Measurements from ENCODE around the gene CPZ.

The CPZ gene

DNA sequence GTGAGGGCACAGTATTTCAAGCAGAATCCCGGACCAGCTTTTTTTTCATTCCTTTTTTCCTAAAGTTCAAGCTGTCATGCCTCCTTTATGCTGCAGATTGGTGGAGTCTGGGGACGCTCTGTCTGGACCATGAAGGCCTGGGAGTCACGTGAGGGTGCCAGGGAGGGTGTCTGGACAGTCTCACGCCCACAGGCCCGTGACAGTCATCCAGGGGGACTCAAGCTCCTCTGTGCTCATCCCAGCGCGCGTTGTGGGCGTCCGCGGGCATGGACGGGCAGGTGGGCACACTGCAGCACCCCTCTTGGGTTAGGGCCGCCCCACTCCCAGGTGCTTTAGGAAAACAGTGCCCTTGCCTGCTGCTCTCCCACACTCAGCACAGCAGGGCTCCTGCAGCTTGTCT is 4.8 kb downstream of the CPZ start:
- no peaks in the 10 kb centered on the region for H3K4me1 ChIP-seq (ENCODE audit: insufficient read depth, low read length)
- H2AFZ ChIP-seq (ENCODE audit: low read depth, low read length), result no peak overlapping the region
- H3K27me3 ChIP-seq (ENCODE audit: insufficient read depth, low read length), result peaks cover 35% of the 10 kb centered on the region
- no peaks in the 10 kb centered on the region for H3K9me3 ChIP-seq (ENCODE audit: low read length)
- no peaks in the 10 kb centered on the region for H3K36me3 ChIP-seq (ENCODE audit: insufficient read depth, low read length)
- no peak overlapping the region for H3K4me3 ChIP-seq (ENCODE audit: low read length)

DNA sequence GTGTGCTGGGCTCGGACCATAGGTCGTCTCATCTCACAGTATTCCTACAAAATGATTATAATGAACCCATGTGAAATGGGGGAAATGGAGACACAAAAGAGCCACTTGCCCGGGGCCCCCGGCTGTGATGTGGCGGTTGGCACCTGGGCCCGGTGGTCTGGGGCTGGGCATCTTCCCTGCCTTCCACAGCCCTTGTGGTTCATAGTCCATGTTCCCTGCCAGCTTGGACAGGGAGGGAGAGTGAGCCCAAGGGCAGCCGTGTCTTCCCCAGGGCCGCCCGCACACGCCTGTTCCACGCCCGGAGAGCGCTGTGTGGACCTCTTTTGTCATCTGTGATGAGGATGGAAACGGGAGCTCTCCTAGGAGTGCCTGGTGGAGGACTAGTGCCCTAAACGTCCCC is 5.2 kb downstream of the CPZ start:
- Histone ChIP-seq H3K4me3 (ENCODE audit: low read length) (no peak overlapping the region), H3K27me3 (ENCODE audit: insufficient read depth, low read length) (peaks cover 37% of the 10 kb centered on the region), H3K9me3 (ENCODE audit: low read length) (no peaks in the 10 kb centered on the region), H3K36me3 (ENCODE audit: insufficient read depth, low read length) (no peaks in the 10 kb centered on the region), H2AFZ (ENCODE audit: low read depth, low read length) (no peak overlapping the region), H3K4me1 (ENCODE audit: insufficient read depth, low read length) (no peaks in the 10 kb centered on the region)

- Histone ChIP-seq H3K4me1 (ENCODE audit: insufficient read depth, low read length) (no peaks in the 10 kb centered on the region), H3K36me3 (ENCODE audit: insufficient read depth, low read length) (no peaks in the 10 kb centered on the region), H3K4me3 (ENCODE audit: low read length) (no peak overlapping the region), H3K27me3 (ENCODE audit: insufficient read depth, low read length) (peaks cover 33% of the 10 kb centered on the region), H2AFZ (ENCODE audit: low read depth, low read length) (no peak overlapping the region), H3K9me3 (ENCODE audit: low read length) (no peaks in the 10 kb centered on the region)
Measured at GRCh38 chr4:8598391-8599090, 6.0 kb downstream of the CPZ start.

- Histone ChIP-seq H3K4me1 (ENCODE audit: insufficient read depth, low read length) (no peaks in the 10 kb centered on the region), H2AFZ (ENCODE audit: low read depth, low read length) (no peak overlapping the region), H3K36me3 (ENCODE audit: insufficient read depth, low read length) (no peaks in the 10 kb centered on the region), H3K4me3 (ENCODE audit: low read length) (no peak overlapping the region), H3K27me3 (ENCODE audit: insufficient read depth, low read length) (peaks cover 27% of the 10 kb centered on the region), H3K9me3 (ENCODE audit: low read length) (no peaks in the 10 kb centered on the region)
Measured at GRCh38 chr4:8599091-8599460, 6.5 kb downstream of the CPZ start.

DNA sequence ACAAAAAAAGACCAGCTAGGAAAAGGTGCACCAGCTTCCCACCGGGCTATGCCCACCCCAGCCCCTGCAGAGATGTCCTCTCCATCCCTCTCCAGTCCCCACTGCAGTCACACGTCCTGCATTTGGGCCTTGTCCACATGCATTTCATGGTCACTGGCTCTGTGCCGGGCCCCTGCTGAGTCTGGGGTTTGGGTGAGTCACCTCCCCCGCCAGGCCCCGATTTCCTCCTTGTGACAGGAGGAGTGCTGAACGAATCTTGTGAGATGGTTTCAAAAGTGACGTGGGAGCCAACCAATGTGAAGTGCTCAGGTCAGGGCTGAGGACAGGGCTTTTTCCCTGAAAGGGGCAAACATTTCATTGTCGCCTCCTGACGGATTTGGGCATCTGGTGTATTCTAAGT is 7.1 kb downstream of the CPZ start:
- H3K9me3 ChIP-seq (ENCODE audit: low read length), result no peaks in the 10 kb centered on the region
- no peaks in the 10 kb centered on the region for H3K36me3 ChIP-seq (ENCODE audit: insufficient read depth, low read length)
- no peak overlapping the region for H2AFZ ChIP-seq (ENCODE audit: low read depth, low read length)
- H3K4me1 ChIP-seq (ENCODE audit: insufficient read depth, low read length), result no peaks in the 10 kb centered on the region
- no peak overlapping the region for H3K4me3 ChIP-seq (ENCODE audit: low read length)
- peaks cover 25% of the 10 kb centered on the region for H3K27me3 ChIP-seq (ENCODE audit: insufficient read depth, low read length)

GRCh38 chr4:8600266-8600665 is 7.7 kb downstream of the CPZ start:
- Histone ChIP-seq H3K9me3 (ENCODE audit: low read length) (no peaks in the 10 kb centered on the region), H3K36me3 (ENCODE audit: insufficient read depth, low read length) (no peaks in the 10 kb centered on the region), H3K4me1 (ENCODE audit: insufficient read depth, low read length) (no peaks in the 10 kb centered on the region), H2AFZ (ENCODE audit: low read depth, low read length) (no peak overlapping the region), H3K4me3 (ENCODE audit: low read length) (no peak overlapping the region), H3K27me3 (ENCODE audit: insufficient read depth, low read length) (peaks cover 23% of the 10 kb centered on the region)

- Histone ChIP-seq H2AFZ (ENCODE audit: low read depth, low read length) (no peak overlapping the region), H3K4me1 (ENCODE audit: insufficient read depth, low read length) (no peaks in the 10 kb centered on the region), H3K36me3 (ENCODE audit: insufficient read depth, low read length) (no peaks in the 10 kb centered on the region), H3K9me3 (ENCODE audit: low read length) (no peaks in the 10 kb centered on the region), H3K27me3 (ENCODE audit: insufficient read depth, low read length) (peaks cover 22% of the 10 kb centered on the region), H3K4me3 (ENCODE audit: low read length) (no peak overlapping the region)
Measured at GRCh38 chr4:8600686-8601085, 8.1 kb downstream of the CPZ start.

GRCh38 chr4:8601086-8601485 is 8.5 kb downstream of the CPZ start:
- H3K9me3 ChIP-seq (ENCODE audit: low read length), result no peaks in the 10 kb centered on the region

GRCh38 chr4:8601556-8601955 is 9.0 kb downstream of the CPZ start:
- H3K36me3 ChIP-seq (ENCODE audit: insufficient read depth, low read length), result no peaks in the 10 kb centered on the region
- H3K4me3 ChIP-seq (ENCODE audit: low read length), result no peak overlapping the region
- H3K4me1 ChIP-seq (ENCODE audit: insufficient read depth, low read length), result no peaks in the 10 kb centered on the region
- H2AFZ ChIP-seq (ENCODE audit: low read depth, low read length), result no peak overlapping the region
- H3K9me3 ChIP-seq (ENCODE audit: low read length), result no peaks in the 10 kb centered on the region
- peaks cover 19% of the 10 kb centered on the region for H3K27me3 ChIP-seq (ENCODE audit: insufficient read depth, low read length)

More at GRCh38 chr4:8601086-8601485, 8.5 kb downstream of the CPZ start:
- Histone ChIP-seq H3K4me3 (ENCODE audit: low read length) (no peak overlapping the region), H2AFZ (ENCODE audit: low read depth, low read length) (no peak overlapping the region), H3K27me3 (ENCODE audit: insufficient read depth, low read length) (peaks cover 22% of the 10 kb centered on the region), H3K36me3 (ENCODE audit: insufficient read depth, low read length) (no peaks in the 10 kb centered on the region), H3K4me1 (ENCODE audit: insufficient read depth, low read length) (no peaks in the 10 kb centered on the region)

DNA sequence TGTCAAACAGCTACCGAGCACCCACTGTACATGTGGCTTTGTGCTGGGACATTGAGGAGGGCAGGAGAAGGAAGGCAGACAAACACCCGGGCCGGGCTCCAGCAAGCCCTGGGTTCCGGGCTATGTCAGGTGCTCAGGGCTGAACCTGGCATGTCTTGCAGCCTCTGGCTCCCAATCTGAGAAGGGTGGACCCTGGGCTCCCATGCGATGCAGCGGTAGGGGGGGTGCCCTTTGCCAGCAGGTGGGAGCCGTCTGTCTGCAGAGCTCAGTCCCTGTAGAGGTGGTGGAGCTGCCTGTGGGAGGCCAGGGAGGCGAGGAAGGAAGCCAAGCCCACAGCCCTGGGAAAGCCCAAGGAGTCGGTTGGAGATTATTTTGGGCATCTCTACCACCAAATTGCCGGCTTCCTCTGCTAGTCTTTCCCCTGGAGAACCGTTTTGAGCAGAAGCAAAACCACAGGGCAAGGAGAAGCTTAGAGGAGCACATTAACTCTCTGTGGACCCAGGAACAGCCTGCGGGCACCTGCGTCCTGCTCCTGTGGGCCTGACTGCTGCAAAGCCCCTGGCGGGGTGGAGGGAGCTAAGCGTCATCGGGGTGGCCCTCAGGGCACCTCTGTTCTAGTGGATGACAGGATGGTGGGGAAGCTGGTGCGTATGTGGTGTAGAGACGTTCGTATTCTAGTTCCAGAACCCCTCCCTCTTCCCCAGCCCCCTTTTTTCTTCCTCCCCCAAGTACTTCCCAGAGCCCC is 10.3 kb downstream of the CPZ start:
- H3K9me3 ChIP-seq (ENCODE audit: low read length), result no peaks in the 10 kb centered on the region
- no peak overlapping the region for H3K4me3 ChIP-seq (ENCODE audit: low read length)
- no peaks in the 10 kb centered on the region for H3K36me3 ChIP-seq (ENCODE audit: insufficient read depth, low read length)
- no peak overlapping the region for H2AFZ ChIP-seq (ENCODE audit: low read depth, low read length)
- H3K27me3 ChIP-seq (ENCODE audit: insufficient read depth, low read length), result peaks cover 16% of the 10 kb centered on the region
- no peaks in the 10 kb centered on the region for H3K4me1 ChIP-seq (ENCODE audit: insufficient read depth, low read length)

GRCh38 chr4:8603931-8604330 is 11.4 kb downstream of the CPZ start:
- Histone ChIP-seq H3K4me3 (ENCODE audit: low read length) (no peak overlapping the region), H3K4me1 (ENCODE audit: insufficient read depth, low read length) (no peaks in the 10 kb centered on the region), H2AFZ (ENCODE audit: low read depth, low read length) (no peak overlapping the region), H3K9me3 (ENCODE audit: low read length) (no peaks in the 10 kb centered on the region), H3K27me3 (ENCODE audit: insufficient read depth, low read length) (peaks cover 16% of the 10 kb centered on the region), H3K36me3 (ENCODE audit: insufficient read depth, low read length) (no peaks in the 10 kb centered on the region)

DNA sequence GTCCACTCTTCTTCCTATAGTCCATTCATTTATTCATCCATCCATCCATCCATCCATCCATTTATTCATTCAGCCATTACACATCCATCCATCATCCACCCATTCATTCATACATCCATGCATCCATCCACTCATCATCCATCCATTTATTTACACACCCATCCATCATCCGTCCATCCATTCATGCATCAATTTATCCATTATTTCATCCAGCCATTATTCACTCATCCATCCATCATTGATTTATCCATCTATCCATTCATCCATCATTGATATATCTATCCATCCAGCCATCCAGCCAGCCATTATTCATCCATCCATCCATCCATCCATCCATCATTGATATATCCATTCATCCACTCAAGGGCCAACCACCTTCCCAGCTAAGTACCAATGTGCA is 12.7 kb downstream of the CPZ start:
- H3K27me3 ChIP-seq (ENCODE audit: insufficient read depth, low read length), result peaks cover 14% of the 10 kb centered on the region
- H3K36me3 ChIP-seq (ENCODE audit: insufficient read depth, low read length), result no peaks in the 10 kb centered on the region
- no peak overlapping the region for H2AFZ ChIP-seq (ENCODE audit: low read depth, low read length)
- no peaks in the 10 kb centered on the region for H3K9me3 ChIP-seq (ENCODE audit: low read length)
- no peaks in the 10 kb centered on the region for H3K4me1 ChIP-seq (ENCODE audit: insufficient read depth, low read length)
- no peak overlapping the region for H3K4me3 ChIP-seq (ENCODE audit: low read length)

DNA sequence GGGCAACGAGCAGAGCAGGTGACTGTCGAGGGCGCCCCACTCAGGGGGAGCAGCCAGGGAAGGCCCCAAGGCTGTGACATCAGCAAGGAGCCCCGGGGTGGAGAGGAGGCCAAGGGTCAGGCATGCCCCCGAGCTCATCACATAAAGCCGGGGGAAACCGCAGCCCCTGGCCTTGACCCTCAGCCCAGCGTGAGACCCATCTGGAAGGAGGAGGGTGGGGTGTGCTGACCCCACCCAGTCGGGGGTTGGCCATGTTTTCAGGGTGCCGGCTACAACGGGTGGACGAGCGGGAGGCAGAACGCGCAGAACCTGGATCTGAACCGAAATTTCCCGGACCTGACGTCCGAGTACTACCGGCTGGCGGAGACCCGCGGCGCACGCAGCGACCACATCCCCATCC is 13.9 kb downstream of the CPZ start:
- Histone ChIP-seq H3K9me3 (ENCODE audit: low read length) (no peaks in the 10 kb centered on the region), H2AFZ (ENCODE audit: low read depth, low read length) (no peak overlapping the region), H3K27me3 (ENCODE audit: insufficient read depth, low read length) (peaks cover 14% of the 10 kb centered on the region), H3K4me3 (ENCODE audit: low read length) (no peak overlapping the region), H3K4me1 (ENCODE audit: insufficient read depth, low read length) (no peaks in the 10 kb centered on the region), H3K36me3 (ENCODE audit: insufficient read depth, low read length) (no peaks in the 10 kb centered on the region)

GRCh38 chr4:8606966-8607365 is 14.4 kb downstream of the CPZ start:
- no peaks in the 10 kb centered on the region for H3K36me3 ChIP-seq (ENCODE audit: insufficient read depth, low read length)
- no peaks in the 10 kb centered on the region for H3K4me1 ChIP-seq (ENCODE audit: insufficient read depth, low read length)
- H3K4me3 ChIP-seq (ENCODE audit: low read length), result no peak overlapping the region
- no peaks in the 10 kb centered on the region for H3K9me3 ChIP-seq (ENCODE audit: low read length)
- peaks cover 18% of the 10 kb centered on the region for H3K27me3 ChIP-seq (ENCODE audit: insufficient read depth, low read length)
- no peak overlapping the region for H2AFZ ChIP-seq (ENCODE audit: low read depth, low read length)

All from neuron (in vitro differentiated cells).